HepG2 (cell line): Measurements from ENCODE around the gene TRAPPC3. TPM values are rescaled to one million over a fixed set of nuclear protein-coding genes. Genes with fewer than 3 reads are reported as not detected.

ENCODE experiments used
- CBX5 ChIP-seq: sonication (generic); formaldehyde crosslinking; IDR thresholded peaks from 2 replicates; pipeline ENCODE4 v1.4.0; 2020; ENCODE audit warnings: missing genetic modification reagents, borderline replicate concordance
- ETV6 ChIP-seq: sonication (generic); formaldehyde crosslinking; conservative IDR thresholded peaks from 2 replicates; pipeline ENCODE4 v1.4.0; 2020; ENCODE audit warnings: missing genetic modification reagents
- EZH2 ChIP-seq: conservative IDR thresholded peaks from 2 replicates; pipeline ENCODE4 v1.6.1; 2012; ENCODE audit warnings: mild to moderate bottlenecking, low read depth, low read length, moderate library complexity
- FOXM1 ChIP-seq: sonication (generic); formaldehyde crosslinking; IDR thresholded peaks from 2 replicates; pipeline ENCODE4 v1.5.0; 2020; ENCODE audit warnings: missing genetic modification reagents
- HNF4A ChIP-seq: sonication (generic); formaldehyde crosslinking; IDR thresholded peaks from 2 replicates; pipeline ENCODE4 v1.4.0; 2020; ENCODE audit warnings: missing genetic modification reagents
- IRF2 ChIP-seq: IDR thresholded peaks from 2 replicates; pipeline ENCODE4 v1.6.1; 2018; ENCODE audit warnings: missing genetic modification reagents, missing compliant biosample characterization
- LCORL ChIP-seq, 2 experiments: fragments of 450-650 bp in 1 of 2; sonication (generic) in 1 of 2; formaldehyde crosslinking in 1 of 2; IDR thresholded peaks; 2 replicates each; pipeline versions ENCODE4 v1.5.0 to v1.6.1; 2017 to 2020; ENCODE audit warnings: antibody characterized with exemption in 1 of 2, missing genetic modification reagents in 1 of 2
- SP1 ChIP-seq, 2 experiments: fragments of 450-650 bp in 1 of 2; sonication (generic) in 1 of 2; formaldehyde crosslinking in 1 of 2; IDR thresholded peaks; 2 replicates each; pipeline versions ENCODE4 v1.4.0 to v1.6.1; 2016 to 2020; ENCODE audit warnings: missing genetic modification reagents in 1 of 2
- TAF15 ChIP-seq: fragments of 200-400 bp; formaldehyde crosslinking; IDR thresholded peaks from one replicate; pipeline ENCODE4 v1.6.1; 2018; ENCODE audit warnings: mild to moderate bottlenecking, low read depth, low read length; ENCODE audit not compliant: poor library complexity, severe bottlenecking
- ZNF224 ChIP-seq: sonication (generic); formaldehyde crosslinking; IDR thresholded peaks from 2 replicates; pipeline ENCODE4 v1.5.0; 2020; ENCODE audit warnings: mild to moderate bottlenecking, missing genetic modification reagents
- ZNF75D ChIP-seq: sonication (generic); formaldehyde crosslinking; IDR thresholded peaks from 2 replicates; pipeline ENCODE4 v1.8.1; 2023; ENCODE audit warnings: missing genetic modification reagents, mild to moderate bottlenecking, borderline replicate concordance
- polyA plus RNA-seq, 8 experiments: library from polyadenylated mRNA; depleted of rRNA in 3 of 8; stranded (reverse) in 7 of 8; unstranded in 1 of 8; fragments of >200 nt; fragmentation: Illumina TruSeq in 4 of 8; extraction: Trizol in 4 of 8; gene quantifications; 2 replicates each; pipeline versions ENCODE4 v1.2.1 to v1.2.3, GENCODE V29; 2011 to 2016; ENCODE audit warnings: low read depth in 4 of 8, missing spikeins in 1 of 8, mixed read lengths in 1 of 8; ENCODE audit not compliant: insufficient read depth in 1 of 8
- total RNA-seq, 5 experiments: library from RNA; depleted of rRNA; stranded (reverse); fragments of >200 nt; fragmentation: Illumina TruSeq; extraction: Trizol; gene quantifications; 2 replicates each; pipeline ENCODE4 v1.2.3, GENCODE V29; 2016; ENCODE audit warnings: low read depth in 1 of 5
- TF ChIP-seq, protein P1 (sequence below): sonication (generic); formaldehyde crosslinking; IDR thresholded peaks from 2 replicates; pipeline ENCODE4 v1.5.1; 2020; ENCODE audit warnings: mild to moderate bottlenecking, missing genetic modification reagents, moderate library complexity
- TF ChIP-seq, protein P2 (sequence below): sonication (generic); formaldehyde crosslinking; IDR thresholded peaks from 2 replicates; pipeline ENCODE4 v1.9.0; 2021; ENCODE audit warnings: mild to moderate bottlenecking, missing genetic modification reagents
- TF ChIP-seq, protein P3 (sequence below): IDR thresholded peaks from 2 replicates; pipeline ENCODE4 v1.6.1; 2012; ENCODE audit warnings: inconsistent platforms
- TF ChIP-seq, protein P4 (sequence below): sonication (generic); formaldehyde crosslinking; IDR thresholded peaks from 2 replicates; pipeline ENCODE4 v1.5.0; 2020; ENCODE audit warnings: missing genetic modification reagents, mild to moderate bottlenecking, borderline replicate concordance
- TF ChIP-seq, protein P5 (sequence below): sonication (generic); formaldehyde crosslinking; IDR thresholded peaks from 2 replicates; pipeline ENCODE4 v1.4.0; 2020; ENCODE audit warnings: missing genetic modification reagents, borderline replicate concordance

TRAPPC3 gene
- total and polyA plus RNA-seq, 2 of the 13 experiments (the other 11 are each of a cell fraction or from before 2014, with no cell fraction given): 53.7 to 62.4 TPM

DNA sequence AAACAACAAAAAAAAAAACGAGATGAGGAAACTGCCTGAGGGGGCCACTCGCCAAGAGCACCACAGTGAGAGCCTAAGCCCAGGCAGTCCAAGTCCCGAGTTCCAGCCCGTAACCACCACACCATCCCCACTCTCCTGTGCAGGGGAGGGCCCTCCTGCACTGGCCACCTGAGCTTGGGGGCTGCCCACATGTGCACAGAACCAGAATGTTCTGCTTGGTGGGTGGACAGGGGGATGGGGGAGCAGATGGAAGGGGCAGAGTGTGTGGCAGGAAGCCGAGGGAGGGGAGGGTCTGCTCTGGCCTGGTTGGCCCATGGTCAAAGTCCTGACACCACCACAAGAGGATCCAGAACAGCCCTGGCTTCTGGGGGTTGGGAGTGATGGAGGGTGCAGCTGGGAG lies 43.0 kb downstream of the TRAPPC3 start (continued):
- TF ChIP-seq, protein P1, sequence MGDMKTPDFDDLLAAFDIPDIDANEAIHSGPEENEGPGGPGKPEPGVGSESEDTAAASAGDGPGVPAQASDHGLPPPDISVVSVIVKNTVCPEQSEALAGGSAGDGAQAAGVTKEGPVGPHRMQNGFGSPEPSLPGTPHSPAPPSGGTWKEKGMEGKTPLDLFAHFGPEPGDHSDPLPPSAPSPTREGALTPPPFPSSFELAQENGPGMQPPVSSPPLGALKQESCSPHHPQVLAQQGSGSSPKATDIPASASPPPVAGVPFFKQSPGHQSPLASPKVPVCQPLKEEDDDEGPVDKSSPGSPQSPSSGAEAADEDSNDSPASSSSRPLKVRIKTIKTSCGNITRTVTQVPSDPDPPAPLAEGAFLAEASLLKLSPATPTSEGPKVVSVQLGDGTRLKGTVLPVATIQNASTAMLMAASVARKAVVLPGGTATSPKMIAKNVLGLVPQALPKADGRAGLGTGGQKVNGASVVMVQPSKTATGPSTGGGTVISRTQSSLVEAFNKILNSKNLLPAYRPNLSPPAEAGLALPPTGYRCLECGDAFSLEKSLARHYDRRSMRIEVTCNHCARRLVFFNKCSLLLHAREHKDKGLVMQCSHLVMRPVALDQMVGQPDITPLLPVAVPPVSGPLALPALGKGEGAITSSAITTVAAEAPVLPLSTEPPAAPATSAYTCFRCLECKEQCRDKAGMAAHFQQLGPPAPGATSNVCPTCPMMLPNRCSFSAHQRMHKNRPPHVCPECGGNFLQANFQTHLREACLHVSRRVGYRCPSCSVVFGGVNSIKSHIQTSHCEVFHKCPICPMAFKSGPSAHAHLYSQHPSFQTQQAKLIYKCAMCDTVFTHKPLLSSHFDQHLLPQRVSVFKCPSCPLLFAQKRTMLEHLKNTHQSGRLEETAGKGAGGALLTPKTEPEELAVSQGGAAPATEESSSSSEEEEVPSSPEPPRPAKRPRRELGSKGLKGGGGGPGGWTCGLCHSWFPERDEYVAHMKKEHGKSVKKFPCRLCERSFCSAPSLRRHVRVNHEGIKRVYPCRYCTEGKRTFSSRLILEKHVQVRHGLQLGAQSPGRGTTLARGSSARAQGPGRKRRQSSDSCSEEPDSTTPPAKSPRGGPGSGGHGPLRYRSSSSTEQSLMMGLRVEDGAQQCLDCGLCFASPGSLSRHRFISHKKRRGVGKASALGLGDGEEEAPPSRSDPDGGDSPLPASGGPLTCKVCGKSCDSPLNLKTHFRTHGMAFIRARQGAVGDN (CRISPR knock-in tag): peak; percentile 73
- TF ChIP-seq, protein P2, sequence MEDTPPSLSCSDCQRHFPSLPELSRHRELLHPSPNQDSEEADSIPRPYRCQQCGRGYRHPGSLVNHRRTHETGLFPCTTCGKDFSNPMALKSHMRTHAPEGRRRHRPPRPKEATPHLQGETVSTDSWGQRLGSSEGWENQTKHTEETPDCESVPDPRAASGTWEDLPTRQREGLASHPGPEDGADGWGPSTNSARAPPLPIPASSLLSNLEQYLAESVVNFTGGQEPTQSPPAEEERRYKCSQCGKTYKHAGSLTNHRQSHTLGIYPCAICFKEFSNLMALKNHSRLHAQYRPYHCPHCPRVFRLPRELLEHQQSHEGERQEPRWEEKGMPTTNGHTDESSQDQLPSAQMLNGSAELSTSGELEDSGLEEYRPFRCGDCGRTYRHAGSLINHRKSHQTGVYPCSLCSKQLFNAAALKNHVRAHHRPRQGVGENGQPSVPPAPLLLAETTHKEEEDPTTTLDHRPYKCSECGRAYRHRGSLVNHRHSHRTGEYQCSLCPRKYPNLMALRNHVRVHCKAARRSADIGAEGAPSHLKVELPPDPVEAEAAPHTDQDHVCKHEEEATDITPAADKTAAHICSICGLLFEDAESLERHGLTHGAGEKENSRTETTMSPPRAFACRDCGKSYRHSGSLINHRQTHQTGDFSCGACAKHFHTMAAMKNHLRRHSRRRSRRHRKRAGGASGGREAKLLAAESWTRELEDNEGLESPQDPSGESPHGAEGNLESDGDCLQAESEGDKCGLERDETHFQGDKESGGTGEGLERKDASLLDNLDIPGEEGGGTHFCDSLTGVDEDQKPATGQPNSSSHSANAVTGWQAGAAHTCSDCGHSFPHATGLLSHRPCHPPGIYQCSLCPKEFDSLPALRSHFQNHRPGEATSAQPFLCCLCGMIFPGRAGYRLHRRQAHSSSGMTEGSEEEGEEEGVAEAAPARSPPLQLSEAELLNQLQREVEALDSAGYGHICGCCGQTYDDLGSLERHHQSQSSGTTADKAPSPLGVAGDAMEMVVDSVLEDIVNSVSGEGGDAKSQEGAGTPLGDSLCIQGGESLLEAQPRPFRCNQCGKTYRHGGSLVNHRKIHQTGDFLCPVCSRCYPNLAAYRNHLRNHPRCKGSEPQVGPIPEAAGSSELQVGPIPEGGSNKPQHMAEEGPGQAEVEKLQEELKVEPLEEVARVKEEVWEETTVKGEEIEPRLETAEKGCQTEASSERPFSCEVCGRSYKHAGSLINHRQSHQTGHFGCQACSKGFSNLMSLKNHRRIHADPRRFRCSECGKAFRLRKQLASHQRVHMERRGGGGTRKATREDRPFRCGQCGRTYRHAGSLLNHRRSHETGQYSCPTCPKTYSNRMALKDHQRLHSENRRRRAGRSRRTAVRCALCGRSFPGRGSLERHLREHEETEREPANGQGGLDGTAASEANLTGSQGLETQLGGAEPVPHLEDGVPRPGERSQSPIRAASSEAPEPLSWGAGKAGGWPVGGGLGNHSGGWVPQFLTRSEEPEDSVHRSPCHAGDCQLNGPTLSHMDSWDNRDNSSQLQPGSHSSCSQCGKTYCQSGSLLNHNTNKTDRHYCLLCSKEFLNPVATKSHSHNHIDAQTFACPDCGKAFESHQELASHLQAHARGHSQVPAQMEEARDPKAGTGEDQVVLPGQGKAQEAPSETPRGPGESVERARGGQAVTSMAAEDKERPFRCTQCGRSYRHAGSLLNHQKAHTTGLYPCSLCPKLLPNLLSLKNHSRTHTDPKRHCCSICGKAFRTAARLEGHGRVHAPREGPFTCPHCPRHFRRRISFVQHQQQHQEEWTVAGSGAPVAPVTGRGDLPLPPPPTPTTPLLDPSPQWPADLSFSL (CRISPR knock-in tag): no peak
- TF ChIP-seq ZNF224 (CRISPR knock-in tag): no peak
- TF ChIP-seq, protein P3, sequence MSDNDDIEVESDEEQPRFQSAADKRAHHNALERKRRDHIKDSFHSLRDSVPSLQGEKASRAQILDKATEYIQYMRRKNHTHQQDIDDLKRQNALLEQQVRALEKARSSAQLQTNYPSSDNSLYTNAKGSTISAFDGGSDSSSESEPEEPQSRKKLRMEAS: peak; percentile 25; the same call in 1 of the 2 replicates
- TF ChIP-seq EZH2: no peak
- peak; percentile 47; the same call in 1 of the 2 replicates for TF ChIP-seq HNF4A (CRISPR knock-in tag)
- TF ChIP-seq FOXM1 (CRISPR knock-in tag): no peak
- TF ChIP-seq, protein P4, sequence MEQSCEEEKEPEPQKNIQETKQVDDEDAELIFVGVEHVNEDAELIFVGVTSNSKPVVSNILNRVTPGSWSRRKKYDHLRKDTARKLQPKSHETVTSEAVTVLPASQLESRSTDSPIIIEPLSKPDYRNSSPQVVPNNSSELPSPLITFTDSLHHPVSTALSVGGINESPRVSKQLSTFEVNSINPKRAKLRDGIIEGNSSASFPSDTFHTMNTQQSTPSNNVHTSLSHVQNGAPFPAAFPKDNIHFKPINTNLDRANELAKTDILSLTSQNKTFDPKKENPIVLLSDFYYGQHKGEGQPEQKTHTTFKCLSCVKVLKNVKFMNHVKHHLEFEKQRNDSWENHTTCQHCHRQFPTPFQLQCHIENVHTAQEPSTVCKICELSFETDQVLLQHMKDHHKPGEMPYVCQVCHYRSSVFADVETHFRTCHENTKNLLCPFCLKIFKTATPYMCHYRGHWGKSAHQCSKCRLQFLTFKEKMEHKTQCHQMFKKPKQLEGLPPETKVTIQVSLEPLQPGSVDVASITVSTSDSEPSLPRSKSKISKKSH (CRISPR knock-in tag): no peak
- no peak for TF ChIP-seq IRF2
- no peak for TF ChIP-seq ZNF75D (CRISPR knock-in tag)
- no peak for TF ChIP-seq TAF15
- no peak for TF ChIP-seq CBX5 (CRISPR knock-in tag)
- TF ChIP-seq, protein P5, sequence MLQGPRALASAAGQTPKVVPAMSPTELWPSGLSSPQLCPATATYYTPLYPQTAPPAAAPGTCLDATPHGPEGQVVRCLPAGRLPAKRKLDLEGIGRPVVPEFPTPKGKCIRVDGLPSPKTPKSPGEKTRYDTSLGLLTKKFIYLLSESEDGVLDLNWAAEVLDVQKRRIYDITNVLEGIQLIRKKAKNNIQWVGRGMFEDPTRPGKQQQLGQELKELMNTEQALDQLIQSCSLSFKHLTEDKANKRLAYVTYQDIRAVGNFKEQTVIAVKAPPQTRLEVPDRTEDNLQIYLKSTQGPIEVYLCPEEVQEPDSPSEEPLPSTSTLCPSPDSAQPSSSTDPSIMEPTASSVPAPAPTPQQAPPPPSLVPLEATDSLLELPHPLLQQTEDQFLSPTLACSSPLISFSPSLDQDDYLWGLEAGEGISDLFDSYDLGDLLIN: no peak
- TF ChIP-seq ETV6 (CRISPR knock-in tag): no peak
- TF ChIP-seq LCORL (IDR thresholded peaks at IDR 0.05): no peak
- TF ChIP-seq LCORL (CRISPR knock-in tag; IDR thresholded peaks at IDR 0.05): 0 out of 2 replicates have a peak, but pooled peaks have one; percentile 25
- no peak for TF ChIP-seq SP1 (IDR thresholded peaks at IDR 0.05)
- no peak for TF ChIP-seq SP1 (CRISPR knock-in tag; IDR thresholded peaks at IDR 0.05)
